H7 (cell line): ENCODE data around the gene CALHM3. TPM values are rescaled to one million over a fixed set of nuclear protein-coding genes. Genes with fewer than 3 reads are reported as not detected.
"Not testable (repeated sequence)": the region's sequence is repeated elsewhere in the genome, so short reads cannot be mapped to it uniquely, and the experiment has no call there.

Source experiments
- DNase-seq: peaks from one replicate; pipeline ENCODE4 v3.0.0; 2012
- H3K27me3 ChIP-seq: 2 replicates; pipeline ENCODE4 v1.6.0; 2011; ENCODE audit warnings: mild to moderate bottlenecking, low read length; ENCODE audit not compliant: control insufficient read depth, insufficient read depth
- H3K36me3 ChIP-seq: replicated peaks from 2 replicates; pipeline ENCODE4 v1.5.1; 2011; ENCODE audit warnings: low read length; ENCODE audit not compliant: control insufficient read depth, insufficient read depth
- H3K4me3 ChIP-seq: 2 replicates; pipeline ENCODE4 v1.5.1; 2011; ENCODE audit warnings: low read depth, mild to moderate bottlenecking, control low read depth, low read length, moderate library complexity; ENCODE audit not compliant: insufficient read depth
- total RNA-seq: library from RNA; depleted of rRNA; stranded (reverse); fragments of >200 nt; shearing (Covaris generic); gene quantifications from 2 replicates; pipeline ENCODE4 v1.2.3, GENCODE V29; 2014

Gene CALHM3
- total RNA-seq, 1 experiment from 2014 or later = 0.10 TPM

GRCh38 chr10:103493916-103494877, 15.2 kb upstream of the CALHM3 start:
- H3K27me3 ChIP-seq = peaks cover 33% of the 10 kb centered on the region

DNA sequence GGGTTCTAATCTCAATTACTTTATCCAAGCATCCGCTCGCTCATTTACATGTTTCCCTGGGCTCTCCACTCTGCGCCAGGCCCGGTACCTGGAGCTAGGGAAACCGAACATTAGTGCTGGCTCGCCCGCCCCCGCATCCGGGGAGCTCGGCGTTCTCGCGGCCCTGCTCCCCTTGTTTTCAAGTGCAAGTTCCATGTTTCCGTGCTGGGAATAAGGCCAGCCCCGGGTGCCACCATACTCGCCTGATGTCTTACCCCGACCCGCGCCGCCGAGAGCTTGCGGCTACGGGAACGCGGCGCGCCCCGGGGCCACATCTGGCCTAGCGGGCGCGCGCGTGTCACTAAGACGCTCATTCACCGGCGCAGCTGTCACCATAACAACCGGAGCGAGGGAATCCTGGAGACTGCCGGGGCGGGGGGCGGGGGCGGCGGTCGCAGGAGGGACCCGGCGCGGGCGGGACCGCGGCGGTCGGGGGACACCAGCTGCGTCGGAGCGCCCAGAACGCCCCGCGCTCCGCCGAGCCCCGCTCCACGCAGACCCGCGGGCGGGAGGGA, 14.4 kb upstream of the CALHM3 start, which contains the start of gene NEURL1:
TSS of gene NEURL1 (plus strand) at position 344 of the 554 bp plus-strand sequence. CDS start 683 bp downstream, outside the sequence.
- Histone ChIP-seq H3K4me3 (peak within 1 kb of the TSS; percentile 55), H3K36me3 (no peaks in the 10 kb centered on the region), H3K27me3 (peaks cover 33% of the 10 kb centered on the region)
- DNase-seq = peak; percentile 91

More at GRCh38 chr10:103493916-103494877, 15.2 kb upstream of the CALHM3 start:
- Histone ChIP-seq H3K36me3 (no peaks in the 10 kb centered on the region), H3K4me3 (peak overlapping the region; percentile 55)
- DNase-seq = peak; percentile 82

DNA sequence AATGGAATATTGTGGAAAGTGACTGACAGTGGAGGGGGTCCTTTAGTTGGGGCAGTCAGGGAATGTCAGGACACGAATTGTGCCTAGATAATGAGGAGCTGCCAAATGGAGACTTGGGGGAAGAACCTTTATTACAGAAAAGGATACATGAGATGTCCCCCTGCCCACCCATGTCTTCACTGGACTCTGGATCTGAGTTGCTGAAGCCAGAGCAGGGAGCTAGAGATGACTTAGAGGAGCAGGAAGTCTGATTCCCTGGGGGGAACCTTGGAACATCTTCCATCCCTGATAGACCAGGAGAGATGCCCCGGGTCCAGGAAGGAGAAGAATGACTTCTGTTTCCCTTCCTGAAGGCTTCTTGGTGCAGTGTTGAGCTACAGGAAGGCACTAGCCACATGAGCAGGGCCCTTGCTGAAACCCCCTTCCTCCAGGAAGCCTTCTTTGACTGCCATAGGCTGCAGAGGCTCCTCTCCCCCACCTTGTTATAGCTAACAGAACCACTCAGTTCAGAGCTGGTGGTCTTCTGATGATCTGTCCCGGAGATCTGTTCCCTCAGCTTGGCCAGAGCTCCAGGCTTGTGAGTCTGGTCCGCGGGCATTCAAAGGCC, 13.7 kb upstream of the CALHM3 start:
- H3K27me3 ChIP-seq = peaks cover 33% of the 10 kb centered on the region
- H3K36me3 ChIP-seq = no peaks in the 10 kb centered on the region
- no peak for DNase-seq
- no peak overlapping the region; the same call in 1 of the 2 replicates for H3K4me3 ChIP-seq

DNA sequence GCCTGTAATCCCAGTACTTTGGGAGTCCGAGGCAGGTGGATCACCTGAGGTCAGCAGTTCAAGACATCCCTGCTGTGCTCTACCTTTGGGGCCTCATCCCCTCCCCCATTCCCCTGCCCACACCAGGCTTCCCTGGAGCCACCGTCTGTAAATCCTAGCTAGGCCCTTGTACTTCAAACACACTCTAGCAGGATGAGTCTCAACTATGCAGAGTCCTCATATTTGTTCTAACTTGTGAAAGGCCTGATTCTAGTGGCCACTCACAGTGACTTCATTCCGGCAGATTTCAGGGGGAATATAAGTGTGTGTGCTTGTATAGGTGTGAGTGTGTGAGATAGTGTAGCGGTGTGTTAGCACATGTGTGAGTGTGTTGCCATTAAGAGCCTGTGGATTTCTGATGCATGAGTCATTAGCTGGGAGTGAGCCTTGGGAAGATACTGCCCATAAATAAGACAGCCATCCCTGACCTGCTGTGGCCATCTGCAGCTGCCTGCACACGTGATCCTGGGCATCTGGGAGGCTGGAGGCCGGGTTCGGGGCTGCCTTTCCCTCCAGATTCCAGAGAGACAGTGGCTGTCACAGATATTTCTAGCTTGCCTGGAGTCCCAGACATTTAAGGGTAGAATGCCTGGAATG, 12.8 kb upstream of the CALHM3 start:
- Histone ChIP-seq H3K36me3 (no peaks in the 10 kb centered on the region), H3K4me3 (no peak overlapping the region), H3K27me3 (peaks cover 31% of the 10 kb centered on the region)
- no peak for DNase-seq

- no peaks in the 10 kb centered on the region for H3K36me3 ChIP-seq
- no peak for DNase-seq
- H3K4me3 ChIP-seq = no peak overlapping the region
- H3K27me3 ChIP-seq = peaks cover 31% of the 10 kb centered on the region
Measured at GRCh38 chr10:103490986-103491314, 11.9 kb upstream of the CALHM3 start.

DNA sequence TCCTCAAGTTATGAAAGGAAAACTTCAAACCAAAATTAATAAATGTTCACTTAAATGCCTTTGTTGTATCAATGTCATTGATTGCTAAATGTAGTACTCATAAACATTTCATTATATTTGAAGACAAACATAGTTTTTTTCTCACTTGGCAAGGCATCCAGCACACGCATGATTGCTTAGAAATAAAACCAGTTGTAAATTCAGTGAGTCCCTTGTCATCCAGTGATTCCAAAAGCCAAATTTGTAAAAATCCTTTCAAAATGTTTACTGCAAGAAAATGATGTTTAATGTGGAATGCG, 8.3 kb upstream of the CALHM3 start:
- no peaks in the 10 kb centered on the region for H3K36me3 ChIP-seq
- no peak for DNase-seq
- peaks cover 3% of the 10 kb centered on the region; the same call in 1 of the 2 replicates for H3K27me3 ChIP-seq
- H3K4me3 ChIP-seq = no peak overlapping the region

GRCh38 chr10:103486635-103487409, 7.8 kb upstream of the CALHM3 start:
- H3K4me3 ChIP-seq, H3K27me3 ChIP-seq, DNase-seq, H3K36me3 ChIP-seq: not testable (repeated sequence)

- Histone ChIP-seq H3K4me3 (no peak overlapping the region), H3K27me3 (no peaks in the 10 kb centered on the region), H3K36me3 (no peaks in the 10 kb centered on the region)
- peak; percentile 80 for DNase-seq
Measured at GRCh38 chr10:103481974-103482531, 3.0 kb upstream of the CALHM3 start.

DNA sequence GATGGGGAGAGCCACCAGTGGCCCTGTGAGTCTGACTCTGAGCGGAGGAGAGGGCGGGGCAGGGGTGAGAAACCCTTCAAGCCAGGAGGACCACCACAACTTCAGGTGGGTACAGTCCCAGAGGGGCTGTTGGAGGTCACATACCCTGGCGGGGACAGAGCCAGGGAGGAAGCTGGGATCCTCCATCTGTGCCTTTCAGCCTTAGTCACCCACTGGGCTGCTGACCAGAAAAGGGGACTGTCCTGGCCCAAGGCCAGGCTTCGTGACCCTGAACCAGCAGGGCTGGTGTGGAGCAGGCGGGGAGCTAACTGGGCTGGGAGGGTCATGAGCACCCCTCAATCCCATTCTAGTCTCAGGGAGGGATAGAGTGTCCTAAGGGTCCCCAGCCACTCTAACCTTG, 1.5 kb upstream of the CALHM3 start:
- Histone ChIP-seq H3K36me3 (no peaks in the 10 kb centered on the region), H3K4me3 (no peak overlapping the region), H3K27me3 (no peaks in the 10 kb centered on the region)
- no peak for DNase-seq

DNA sequence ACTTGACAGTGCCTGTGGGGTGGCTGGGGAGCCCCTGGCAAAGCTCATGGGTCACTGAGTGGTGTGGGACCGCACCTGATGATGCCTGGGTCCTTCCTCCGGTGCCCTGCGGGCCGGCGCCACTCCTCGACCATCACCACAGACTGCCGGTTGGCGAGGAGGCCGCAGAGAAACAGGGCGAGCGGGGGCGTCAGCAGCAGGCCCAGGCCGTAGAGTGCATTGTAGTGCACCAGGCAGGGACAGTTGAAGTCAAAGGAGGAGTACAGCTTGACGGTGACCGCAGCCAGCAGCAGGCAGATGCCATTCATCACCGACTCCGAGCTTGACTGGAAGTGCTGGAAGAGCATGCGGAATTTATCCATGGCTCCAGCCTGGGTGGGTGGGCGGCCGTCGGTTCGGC, 369 bp downstream of the CALHM3 start:
- Histone ChIP-seq H3K4me3 (no peak overlapping the region), H3K36me3 (no peaks in the 10 kb centered on the region), H3K27me3 (no peaks in the 10 kb centered on the region)
- no peak for DNase-seq

DNA sequence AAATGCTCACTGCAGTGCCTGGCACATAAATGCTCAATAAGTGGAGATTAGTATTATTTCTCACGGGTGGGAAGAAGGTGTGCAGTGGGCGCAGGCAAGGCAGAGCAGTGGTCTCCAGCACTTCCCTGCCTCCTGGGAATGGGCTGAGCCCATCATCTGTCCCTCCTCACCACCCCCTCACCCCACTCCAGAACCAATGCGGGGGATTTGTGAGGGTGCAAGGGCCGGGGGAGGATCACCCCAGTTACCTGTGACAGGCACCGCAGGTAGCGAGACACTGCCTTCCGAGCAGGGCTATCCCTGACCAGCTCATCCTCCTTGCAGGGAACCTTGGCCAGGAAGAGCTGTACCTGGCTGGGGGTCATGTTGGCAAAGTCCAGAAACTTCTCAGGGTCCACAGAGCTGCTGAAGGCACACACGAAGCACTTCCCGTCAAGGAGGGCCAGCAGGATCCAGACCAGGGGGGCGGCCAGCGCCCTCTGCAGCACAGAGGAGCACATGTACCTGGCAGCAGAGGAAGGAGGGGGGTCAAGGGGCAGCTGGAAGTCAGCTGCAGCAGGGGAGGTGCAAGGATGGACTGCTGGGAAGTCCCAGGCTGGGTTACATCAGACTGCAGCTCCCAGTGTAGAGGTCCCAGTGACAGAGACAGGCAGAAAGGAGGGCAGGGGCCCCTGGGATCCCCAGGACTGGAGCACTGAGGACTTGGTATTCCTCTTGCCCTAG, 2.8 kb downstream of the CALHM3 start:
- Histone ChIP-seq H3K36me3 (no peaks in the 10 kb centered on the region), H3K4me3 (no peak overlapping the region), H3K27me3 (no peaks in the 10 kb centered on the region)
- peak; percentile 93 for DNase-seq

GRCh38 chr10:103475437-103475836, 3.6 kb downstream of the CALHM3 start:
- no peak overlapping the region for H3K4me3 ChIP-seq
- no peaks in the 10 kb centered on the region for H3K36me3 ChIP-seq
- no peaks in the 10 kb centered on the region for H3K27me3 ChIP-seq
- DNase-seq = peak; percentile 60

DNA sequence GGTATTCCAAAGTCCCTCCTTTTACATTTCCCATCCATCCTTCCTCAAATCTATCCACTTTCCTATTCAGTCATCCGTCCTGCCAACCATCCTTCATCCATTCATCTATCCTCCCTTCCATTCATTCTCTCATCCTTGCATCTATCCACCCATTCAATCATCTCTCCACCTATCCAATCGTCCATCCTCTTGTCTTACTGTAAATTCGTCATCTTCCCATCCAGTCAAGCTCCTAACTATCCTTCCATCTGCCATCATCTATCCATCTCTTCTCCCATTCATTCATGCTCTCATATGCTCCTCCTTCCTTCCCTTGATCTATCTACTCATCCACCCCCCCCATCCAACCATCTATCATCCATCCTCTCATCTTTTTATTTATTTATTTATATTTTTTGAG, 5.0 kb downstream of the CALHM3 start:
- DNase-seq = no peak
- Histone ChIP-seq H3K36me3 (no peaks in the 10 kb centered on the region), H3K27me3 (no peaks in the 10 kb centered on the region), H3K4me3 (no peak overlapping the region)
